Stimulated activated CD8-positive, alpha-beta memory T cell treated with anti-CD3 and anti-CD28 coated beads, Interleukin-12 subunit alpha, Interleukin-12 subunit beta, amount 100 ng/mL, for 24 hours (primary cell): ENCODE measurements around the gene BRSK2.

Experiments used
- DNase-seq: peaks from one replicate; pipeline ENCODE4 v3.0.0-alpha.2; 2020; ENCODE audit errors: extremely low read depth

The BRSK2 gene

DNA sequence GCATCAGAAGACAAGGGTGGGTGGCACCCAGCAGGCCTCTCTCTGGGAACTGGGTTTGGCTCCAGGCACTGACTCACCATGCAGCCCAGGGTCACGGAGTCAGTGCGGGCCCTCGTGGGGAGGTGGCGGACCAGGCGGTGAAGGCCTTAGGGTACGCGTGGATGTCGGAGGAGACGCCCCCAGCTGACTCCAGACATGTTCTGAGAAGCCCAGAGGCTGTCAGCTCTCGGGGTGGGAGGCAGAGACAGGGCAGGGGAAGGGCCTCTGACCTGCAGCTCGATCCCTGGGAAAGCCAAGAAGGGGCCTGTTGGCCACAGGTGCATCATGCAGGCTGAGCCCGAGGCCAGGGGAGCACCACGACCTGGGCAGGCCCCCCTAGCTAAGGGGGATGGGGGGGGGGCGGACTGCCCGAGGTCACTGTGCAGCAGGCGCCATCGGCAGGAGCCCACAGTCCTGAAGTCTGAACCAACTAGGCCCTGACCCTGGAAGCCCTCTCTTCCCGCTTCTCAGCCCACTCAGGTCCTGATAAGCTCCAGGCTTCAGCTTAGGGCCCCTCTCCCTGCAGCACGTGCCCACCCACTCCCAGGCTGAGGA lies 78.8 kb downstream of the BRSK2 start:
- no peak for DNase-seq

DNA sequence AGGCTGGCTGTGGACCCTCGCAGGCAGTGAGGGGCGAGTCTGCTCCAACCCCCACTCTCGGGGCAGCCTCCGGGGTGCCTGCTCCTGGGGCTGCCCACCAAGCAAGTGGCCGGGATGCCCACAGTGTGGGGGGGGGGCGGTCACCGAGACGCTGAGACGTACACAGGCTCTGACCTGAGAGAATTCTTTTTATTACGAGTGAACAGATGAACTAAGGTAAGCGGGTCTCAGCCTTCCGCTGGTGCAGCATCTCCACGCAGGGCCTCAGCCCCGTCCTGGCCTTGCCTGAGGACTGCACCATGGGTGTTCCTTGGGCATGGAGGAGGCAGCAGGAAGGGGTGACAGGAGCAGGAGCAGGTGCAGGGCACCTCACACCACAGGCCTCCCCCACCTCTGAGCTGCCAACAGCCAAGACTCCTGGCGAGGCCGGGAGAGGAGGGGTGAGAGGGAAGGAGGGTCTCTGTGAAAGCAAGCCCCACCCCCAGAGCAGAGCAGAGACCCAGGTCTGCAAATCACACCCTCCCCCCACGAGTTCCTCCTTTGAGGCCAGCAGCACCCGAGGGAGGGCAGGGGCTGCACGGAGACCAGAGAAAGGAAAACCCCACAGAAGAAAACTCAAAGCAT lies 79.7 kb downstream of the BRSK2 start:
- DNase-seq, result no peak

DNA sequence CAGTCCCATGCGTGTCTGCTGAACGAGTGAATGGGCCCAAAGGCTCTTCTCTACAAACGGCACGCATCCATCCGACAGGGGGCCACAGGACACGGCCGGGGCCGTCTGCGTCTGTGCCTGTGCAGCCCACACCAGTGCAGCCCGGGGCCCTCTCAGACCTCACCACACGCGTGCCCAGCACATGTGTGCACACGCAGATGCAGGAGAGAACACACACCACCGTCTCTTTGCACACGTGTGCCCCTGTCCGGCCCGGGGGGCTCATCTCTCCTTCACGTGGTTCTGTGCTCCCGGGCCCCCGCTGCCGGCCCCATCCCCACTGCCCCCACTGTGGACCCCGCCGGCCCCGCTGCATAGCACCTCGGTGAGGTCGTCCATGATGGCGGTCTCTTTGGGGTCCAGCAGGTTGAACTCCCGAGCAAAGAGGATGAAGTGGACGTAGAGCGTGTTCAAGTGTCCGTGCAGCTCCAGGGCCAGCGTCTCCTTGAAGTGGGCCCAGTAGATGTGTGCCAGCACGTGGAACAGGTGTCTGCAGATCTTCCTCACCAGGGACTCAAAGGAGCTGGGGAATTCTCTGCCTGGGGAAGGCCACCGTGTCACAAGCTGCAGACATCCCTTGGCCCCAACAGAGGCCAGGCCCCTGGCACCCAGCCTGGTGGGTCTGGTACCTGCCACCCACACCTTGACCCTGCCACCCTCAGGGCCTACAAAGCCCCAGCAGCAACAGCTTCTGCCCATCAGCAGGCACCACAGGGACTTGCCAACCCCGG lies 80.4 kb downstream of the BRSK2 start:
- no peak for DNase-seq

DNA sequence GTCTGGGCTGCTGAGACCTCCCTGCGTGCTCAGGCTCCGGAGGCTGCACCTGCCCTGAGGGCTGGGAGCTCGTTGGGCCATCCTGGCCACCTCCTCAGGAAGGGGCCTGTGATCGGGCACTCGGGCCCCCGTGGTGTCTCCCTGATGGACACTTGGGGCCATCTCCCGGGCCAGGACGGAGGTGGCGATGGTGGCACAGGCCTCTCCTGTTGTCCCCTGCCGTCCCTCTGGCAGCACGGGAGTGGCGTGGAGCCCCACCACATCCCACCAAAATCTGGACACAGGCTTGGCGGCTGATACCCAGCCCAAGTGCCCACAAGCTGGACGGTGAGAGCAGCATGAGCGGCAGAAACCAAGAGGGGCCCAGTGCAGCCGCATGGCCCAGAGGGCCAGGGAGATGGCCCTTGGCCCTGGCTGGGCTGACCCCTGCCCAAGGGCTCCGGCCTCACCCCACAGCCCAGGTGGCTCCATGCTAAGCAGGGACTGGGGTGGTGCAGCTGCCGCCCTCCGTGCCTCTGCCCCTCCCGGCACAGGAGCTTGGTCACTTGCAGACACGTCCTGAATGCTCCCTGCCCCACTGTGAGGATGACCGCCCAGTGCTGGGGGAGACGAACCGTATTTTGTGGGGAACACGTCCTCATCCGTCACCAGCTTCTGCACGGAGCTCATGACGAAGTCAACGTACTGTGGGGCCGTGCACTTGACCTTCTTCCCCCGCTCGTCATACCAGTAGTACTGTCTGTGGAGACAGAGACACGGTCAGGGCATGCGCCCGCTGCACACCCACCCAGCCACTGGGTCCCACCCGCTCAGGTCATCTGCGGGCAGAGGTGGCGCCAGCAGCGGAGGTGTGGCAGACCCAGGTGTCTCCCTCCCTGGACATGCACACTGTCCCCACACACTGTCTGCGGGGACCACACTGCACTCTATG lies 81.2 kb downstream of the BRSK2 start:
- DNase-seq, result no peak

DNA sequence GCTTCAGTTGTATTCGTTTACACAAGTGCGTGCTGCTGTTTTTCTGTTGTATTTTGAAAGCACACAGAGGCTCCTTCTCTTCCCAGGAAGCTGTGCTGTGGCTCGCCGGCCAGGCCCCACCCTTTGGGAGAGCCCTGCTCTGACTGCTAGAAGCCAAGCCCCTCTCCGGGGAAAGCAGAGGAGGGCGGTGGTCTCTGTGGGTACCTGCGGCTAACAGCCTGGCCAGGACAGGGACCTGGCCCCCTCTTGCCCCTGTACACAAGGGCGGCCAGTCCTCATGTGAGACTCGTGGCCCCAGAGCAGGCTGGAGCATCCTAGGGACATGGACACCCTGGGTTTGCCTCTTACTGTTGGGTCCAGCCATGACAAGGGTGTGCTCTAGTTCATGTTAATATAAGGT lies 82.0 kb downstream of the BRSK2 start:
- no peak for DNase-seq

DNA sequence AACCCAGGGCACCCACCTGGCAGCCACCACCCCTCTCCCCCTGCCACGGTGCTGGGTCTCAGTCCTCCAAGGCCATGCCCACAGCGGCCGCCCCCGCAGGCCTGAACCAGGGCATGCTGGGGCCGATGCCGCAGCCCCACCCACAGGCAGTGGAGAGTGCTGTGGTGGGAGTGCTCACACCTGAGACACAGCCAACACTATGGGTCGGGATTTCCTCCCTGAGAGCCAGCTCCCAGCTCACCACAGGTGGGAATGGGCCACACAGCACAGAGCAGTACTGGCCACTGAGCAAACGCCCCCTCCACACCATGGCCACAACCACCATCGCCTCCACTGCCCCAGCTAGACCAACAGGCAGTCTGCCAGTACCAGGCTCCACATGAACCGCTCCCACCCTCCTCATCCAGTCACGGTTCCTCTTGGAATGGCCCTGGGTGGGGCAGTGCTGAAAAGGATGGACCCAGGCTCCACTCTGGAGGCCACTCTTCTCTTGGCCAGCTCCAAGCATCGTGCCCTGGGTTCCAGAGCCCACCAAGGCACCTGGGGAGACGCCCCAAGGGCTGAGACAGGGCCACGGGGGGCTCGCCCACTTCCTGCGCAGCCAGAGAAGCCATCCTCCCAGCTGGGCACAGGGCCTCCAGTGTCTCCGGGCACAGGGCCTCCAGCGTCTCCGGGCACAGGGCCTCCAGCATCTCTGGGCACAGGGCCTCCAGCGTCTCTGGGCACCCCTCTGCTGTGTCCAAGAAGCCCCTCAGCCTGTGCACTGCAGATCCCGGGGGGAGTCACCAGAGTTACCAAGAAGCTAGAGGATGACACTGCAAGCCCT lies 82.7 kb downstream of the BRSK2 start:
- no peak for DNase-seq

DNA sequence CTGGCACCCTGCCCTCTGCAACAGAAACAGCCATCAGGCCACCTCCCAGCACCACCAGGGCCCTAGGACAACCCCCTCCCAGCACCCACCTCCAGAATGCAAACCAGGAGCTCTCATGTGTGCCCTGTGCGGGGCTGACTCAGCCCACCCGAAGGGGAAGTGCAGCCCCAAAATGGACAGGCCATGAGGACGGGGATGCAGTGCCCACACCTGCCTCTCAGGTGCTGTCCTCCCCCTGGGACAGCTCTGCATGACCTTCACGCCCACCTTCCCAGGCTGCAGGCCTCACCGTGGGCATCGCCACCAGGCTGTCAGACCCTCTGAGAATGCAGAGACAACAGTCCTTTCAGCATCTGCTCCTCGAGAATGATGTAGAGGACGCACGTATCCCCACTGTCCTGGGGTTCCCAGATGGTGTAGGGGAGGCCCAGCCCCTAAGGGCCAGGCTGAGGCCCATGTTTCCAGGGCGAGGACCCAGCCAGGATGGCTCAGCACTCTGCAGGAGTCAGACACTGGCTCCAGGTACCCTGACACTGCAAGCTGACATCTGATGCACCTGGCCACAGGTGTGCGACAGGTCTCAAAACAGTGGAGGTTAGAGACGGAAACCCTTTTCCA lies 83.4 kb downstream of the BRSK2 start:
- DNase-seq, result no peak

DNA sequence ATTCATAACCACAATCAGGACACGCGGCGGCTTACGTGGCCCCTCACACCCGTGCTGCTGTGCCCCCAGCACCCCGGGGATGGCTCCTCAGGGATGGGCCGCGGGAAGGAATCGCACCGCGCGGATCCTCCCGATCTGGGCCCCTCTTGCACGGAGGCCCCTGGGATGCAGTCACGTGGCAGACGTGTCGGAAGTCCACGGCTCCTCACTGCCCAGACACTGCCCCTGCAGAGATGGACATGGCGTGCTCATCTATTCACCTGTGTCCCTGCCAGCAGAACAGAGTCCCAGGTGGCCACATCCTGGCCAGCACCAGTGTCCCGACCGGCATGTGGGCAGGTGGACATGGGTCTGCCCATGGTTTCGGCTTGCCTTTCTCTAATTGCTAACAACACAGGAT lies 84.1 kb downstream of the BRSK2 start:
- DNase-seq, result no peak

DNA sequence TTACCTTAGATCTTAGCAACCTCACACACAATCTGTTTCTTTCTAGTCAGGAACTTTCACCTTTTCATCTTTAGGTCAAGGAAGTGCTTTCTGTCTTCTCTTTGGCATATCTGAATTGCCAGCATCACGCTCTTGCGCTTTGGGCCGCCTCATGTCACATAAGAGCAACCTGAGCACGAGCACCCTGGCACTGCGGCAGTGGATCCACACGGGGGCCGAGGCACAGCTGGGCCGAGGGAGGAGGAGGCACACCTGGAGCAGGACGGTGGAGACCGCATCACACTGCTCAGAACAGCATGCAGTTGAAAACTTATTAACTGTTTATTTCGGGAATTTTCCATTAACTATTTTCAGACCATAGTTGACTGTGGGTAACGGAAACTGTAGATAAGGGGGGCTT lies 86.1 kb downstream of the BRSK2 start:
- DNase-seq, result no peak

DNA sequence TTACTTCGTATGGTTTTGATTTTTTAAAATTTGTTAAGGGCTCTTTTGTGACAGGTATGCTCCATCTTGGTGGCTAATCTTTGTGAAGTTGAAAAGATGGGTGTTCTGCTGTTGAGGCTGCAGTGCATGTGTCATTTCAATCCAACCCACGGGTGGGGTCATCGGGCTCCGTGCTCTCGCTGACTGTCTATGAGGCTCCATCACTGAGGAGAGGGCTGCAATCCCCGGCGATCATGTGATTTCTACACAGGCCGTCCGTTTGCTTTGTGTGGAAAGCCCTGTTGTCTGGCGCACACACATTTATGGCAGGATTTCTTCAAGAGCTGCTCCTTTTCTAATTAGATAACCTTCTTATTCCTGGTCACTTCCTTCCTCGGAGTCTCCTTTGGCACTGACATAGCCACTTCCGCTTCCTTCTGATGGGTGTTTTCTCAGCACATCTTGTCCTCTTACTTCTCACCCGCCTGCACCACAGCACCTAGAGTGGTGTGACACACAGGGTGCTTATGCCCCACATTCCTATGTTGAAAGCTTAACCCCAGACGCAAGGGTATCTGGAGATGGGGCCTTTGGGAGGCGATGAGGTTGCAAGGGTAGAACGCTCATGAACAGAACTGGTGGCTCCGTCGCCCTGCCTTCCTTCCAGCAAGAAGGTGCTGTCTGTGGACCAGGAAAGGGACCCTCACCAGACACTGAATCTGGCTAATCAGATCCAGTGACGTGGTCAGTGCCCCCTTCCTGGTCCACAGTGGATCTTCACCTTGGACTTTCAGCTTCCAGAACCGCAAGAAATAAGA lies 87.4 kb downstream of the BRSK2 start:
- no peak for DNase-seq

DNA sequence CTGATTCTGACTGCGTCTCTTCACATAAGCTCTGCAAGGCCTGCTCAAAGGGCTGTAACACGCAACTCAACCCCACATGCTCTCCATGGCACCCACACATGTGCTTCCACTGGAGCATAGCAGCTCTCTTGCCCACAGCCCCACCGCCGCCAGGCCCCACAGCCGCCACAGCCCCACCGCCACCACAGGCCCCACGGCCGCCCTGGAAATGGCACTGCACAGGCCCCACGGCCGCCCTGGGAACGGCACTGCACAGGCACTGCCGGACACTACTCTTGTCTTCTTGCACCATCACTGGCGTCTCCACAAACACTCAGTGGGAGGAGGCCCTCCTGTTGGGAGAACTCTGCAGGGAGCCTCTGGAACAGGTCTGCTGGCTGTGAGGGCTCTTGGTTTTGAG lies 88.3 kb downstream of the BRSK2 start:
- DNase-seq, result no peak

DNA sequence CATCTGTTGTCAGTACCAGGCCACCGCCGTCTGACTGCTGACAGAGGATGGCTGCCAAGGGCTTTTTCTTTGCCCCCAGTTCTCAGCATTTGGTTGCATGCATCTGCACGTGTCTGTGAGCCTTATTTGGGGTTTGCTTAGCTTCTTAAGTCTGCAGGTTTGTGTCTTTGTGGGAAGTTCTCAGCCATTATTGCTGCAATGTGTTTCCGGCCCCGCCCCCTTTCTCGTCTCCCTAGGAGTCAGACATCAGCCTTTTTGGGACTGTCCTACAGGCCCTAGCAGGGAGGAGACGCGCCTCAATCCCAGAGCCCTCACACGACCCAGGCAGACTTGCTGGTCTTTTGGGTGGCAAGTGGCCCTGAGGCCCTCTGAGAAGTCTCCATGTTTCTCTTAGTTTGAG lies 88.8 kb downstream of the BRSK2 start:
- no peak for DNase-seq

DNA sequence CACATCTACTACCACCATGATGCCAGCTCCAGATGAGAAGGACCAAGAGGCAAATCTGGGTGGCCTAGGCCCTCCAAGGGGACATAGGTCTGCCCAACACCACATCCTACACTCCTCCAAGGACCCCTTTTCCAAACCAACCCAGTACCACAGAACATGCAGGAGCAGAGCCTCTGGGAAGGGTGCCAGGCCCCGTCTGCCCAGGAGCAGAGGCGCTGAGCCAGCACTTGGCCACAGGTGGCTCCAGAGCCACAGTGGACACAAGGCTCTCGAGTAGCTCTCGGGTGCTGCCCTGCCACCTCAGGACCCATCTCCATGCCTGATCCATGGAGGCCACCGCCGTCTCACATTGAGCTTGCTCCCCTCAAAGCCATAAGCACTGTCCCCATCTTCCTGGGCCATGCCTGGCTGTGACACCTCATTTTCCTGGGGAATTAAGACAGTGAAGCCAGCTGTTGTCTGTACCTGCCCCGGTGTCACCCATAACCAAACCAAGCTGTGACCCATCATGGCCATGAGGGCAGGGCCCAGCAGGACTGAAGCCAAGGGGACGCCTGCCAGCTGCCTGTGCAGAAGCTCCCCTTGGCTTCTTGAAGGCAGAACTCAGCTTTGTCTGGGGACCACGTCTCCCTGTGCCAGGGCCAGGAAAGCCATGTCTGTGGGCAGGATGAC lies 89.4 kb downstream of the BRSK2 start:
- no peak for DNase-seq

DNA sequence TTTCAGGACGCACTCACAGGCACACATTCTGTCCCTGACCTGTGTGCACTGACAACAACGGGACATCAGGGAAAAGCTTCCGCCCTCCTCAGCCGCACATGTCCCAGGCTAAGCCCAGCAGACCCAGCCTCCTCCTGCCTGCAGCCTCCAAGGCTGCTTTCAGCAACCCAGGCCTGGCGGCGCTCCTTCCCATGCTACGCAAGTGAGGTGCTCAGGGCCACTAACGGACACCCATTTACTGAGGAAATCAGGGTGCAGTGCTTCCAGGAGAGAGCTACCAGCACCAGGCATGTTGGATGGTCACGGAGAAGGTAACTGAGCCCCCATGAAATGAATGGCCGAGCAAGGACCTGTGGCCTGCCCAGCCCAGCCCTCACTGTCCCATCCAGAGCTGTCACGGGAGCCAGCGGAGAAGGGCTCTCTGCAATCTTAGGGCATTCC lies 90.0 kb downstream of the BRSK2 start:
- no peak for DNase-seq

DNA sequence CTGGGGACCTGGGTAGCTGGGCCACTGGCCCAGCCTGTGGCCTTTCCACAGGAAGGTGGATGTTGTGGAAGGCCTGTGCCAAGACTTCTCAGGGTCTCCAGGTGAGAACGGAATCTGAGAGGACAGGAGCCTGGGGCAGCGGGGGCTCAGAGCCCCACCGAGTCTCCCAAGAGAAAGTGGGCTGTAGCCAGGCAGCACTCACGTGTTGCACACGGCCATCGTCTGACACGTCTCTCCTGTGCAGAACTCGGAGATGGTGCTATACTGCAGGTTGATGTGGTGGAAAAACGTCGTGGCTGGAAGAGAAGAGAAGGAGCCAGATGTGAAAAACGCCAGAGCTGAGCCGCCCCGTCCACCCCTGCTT lies 90.4 kb downstream of the BRSK2 start:
- DNase-seq, result no peak

DNA sequence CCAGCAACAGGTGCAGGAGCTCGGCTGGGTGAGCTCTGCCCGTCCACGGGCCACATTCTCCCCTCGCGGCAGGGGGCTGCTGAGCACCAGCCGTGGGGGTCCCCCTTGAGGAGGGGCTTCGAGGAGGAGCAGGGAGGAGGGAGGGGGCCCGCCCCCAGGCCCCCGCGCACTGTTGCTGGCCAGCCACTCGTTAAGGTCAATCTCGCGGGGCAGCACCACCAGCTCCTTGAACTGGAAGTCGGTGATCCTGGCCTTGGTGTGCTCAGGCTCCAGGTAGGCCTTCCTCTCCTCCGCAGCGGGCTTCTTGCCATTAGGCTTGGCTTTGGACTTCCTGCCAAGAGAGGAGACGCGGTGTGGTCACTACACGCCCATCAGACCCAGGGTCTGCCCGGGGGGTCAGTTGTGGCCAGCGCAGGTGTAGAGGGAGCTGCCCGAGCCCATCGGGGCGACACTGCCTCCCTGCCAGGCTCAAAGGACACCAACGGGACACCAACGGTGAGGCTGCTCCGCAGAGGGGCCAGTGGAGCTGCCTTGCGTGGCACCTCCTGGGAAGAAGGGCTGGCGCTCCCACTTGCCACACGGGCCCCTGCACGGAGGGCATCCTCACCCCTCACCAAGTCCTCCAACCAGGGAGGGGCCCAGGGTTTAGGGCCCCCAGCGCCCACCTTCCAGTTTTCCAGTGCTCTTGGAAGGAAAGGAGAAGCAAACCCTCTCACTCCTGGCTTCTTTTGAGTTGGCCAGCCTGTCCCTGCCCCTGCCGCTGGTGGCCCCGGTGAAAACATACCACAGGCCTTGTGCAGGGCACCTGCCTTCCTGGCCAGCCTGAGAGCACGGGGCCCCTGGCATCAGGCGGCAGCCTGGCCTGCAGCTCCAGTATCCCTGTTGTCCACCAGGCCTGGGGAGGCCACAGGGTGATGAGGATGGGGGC lies 91.1 kb downstream of the BRSK2 start:
- no peak for DNase-seq

DNA sequence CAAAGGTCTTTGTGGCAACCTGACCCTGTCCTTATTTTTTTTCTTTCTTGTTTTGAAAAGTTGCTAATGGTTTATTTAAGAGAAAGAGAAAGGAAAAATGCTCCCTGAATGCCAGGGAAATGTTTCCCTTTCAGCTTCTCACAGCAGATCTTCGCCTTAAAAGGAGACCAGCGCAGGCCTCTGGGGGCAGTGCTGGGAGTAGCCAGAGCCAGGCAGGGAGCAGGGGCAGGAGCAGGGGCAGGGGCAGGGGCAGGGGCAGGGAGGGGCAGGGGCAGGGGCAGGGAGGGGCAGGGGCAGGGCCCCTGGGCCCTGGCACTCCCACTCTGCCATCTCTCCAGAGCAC lies 91.7 kb downstream of the BRSK2 start:
- DNase-seq, result no peak

DNA sequence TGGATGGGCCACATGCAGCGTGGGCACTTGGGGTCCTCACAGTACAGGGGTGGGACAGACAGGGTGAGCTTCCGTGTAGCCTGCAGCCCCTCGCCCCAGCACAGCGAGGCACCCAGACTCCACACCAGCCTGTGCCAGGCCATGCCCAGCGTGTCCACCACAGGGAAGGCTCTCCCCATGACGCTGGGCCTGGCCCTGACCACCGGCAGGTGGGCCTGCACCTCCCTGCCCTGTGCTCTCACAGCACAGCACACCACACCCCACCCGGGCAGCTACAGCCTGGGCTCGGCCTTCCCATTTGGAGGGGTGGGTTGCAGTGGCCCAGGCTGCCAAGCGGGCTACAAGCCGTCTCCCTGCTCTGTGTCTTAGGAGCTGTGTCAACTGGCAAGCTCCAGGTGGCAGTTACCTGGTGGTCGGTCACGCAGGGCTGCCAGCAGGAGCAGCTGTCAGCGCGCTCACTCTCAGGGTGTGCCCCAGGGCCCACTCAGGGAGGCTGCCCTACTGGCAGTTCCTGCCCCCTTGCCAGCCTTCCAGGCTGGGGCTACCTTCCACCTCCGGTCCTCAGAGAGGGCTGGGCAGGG lies 92.2 kb downstream of the BRSK2 start:
- no peak for DNase-seq
